ENCODE data around the gene DNAL4. TPM values are rescaled to one million over a fixed set of nuclear protein-coding genes. Genes with fewer than 3 reads are reported as not detected.
A peak's percentile ranks its signal among the peaks of the same experiment; 100 is the strongest.

The DNAL4 gene
- total and polyA plus RNA-seq, 7 donors, result 7.9 to 25.8 (median 15.0) TPM

- TF ChIP-seq POLR2AphosphoS5 (IDR thresholded peaks at IDR 0.05) (no peak), CTCF (IDR thresholded peaks at IDR 0.05) (no peak), EP300 (IDR thresholded peaks at IDR 0.05) (no peak), POLR2A (IDR thresholded peaks at IDR 0.05) (no peak)
- DNase-seq, result no peak
- Histone ChIP-seq H3K27ac (no peak overlapping the region), H3K36me3 (no peaks in the 10 kb centered on the region), H3K4me1 (no peaks in the 10 kb centered on the region), H3K27me3 (no peaks in the 10 kb centered on the region), H3K9me3 (no peaks in the 10 kb centered on the region), H3K4me3 (no peak overlapping the region)
- intact Hi-C loops (cut with DNase I), result loop anchor here (5.0 kb wide), 1 partner anchor 92 kb away; no protein-coding TSS in a partner anchor
- 89 to 92% methylated on average over 16 of the region's 16 CpGs for WGBS, 2 donors
Measured at GRCh38 chr22:38770257-38770949, 23.5 kb downstream of the DNAL4 start.

GRCh38 chr22:38768036-38768435 is 25.9 kb downstream of the DNAL4 start:
- no peak for DNase-seq
- Histone ChIP-seq H3K27me3 (no peaks in the 10 kb centered on the region), H3K4me1 (no peaks in the 10 kb centered on the region), H3K27ac (no peak overlapping the region), H3K9me3 (no peaks in the 10 kb centered on the region), H3K4me3 (no peak overlapping the region), H3K36me3 (no peaks in the 10 kb centered on the region)
- intact Hi-C loops (cut with DNase I), result loop anchor here (2.0 kb wide), 1 partner anchor 235 kb away; no protein-coding TSS in a partner anchor
- no peak for TF ChIP-seq POLR2A (IDR thresholded peaks at IDR 0.05)
- TF ChIP-seq EP300 (IDR thresholded peaks at IDR 0.05), result no peak
- TF ChIP-seq CTCF (IDR thresholded peaks at IDR 0.05), result no peak
- no peak for TF ChIP-seq POLR2AphosphoS5 (IDR thresholded peaks at IDR 0.05)
- 94 to 96% methylated on average over 11 of the region's 11 CpGs for WGBS, 2 donors

GRCh38 chr22:38767313-38767712 is 26.6 kb downstream of the DNAL4 start:
- 58 to 79% methylated on average over 9 of the region's 9 CpGs for WGBS, 2 donors
- H3K4me3 ChIP-seq, result no peak overlapping the region

GRCh38 chr22:38766076-38766777 is 27.7 kb downstream of the DNAL4 start:
- no peak for TF ChIP-seq EP300 (IDR thresholded peaks at IDR 0.05)
- peak in 3 of 4 experiments; percentile 53 to 56 (median 54) for TF ChIP-seq CTCF (IDR thresholded peaks at IDR 0.05)
- no peak for TF ChIP-seq POLR2A (IDR thresholded peaks at IDR 0.05)
- TF ChIP-seq POLR2AphosphoS5 (IDR thresholded peaks at IDR 0.05), result no peak
- 30 to 57% methylated on average over 14 of the region's 14 CpGs for whole genome bisulfite sequencing, 2 donors
- intact Hi-C loops (cut with DNase I), result no loop called here

More at GRCh38 chr22:38767313-38767712, 26.6 kb downstream of the DNAL4 start:
- Histone ChIP-seq H3K36me3 (no peaks in the 10 kb centered on the region), H3K27ac (no peak overlapping the region), H3K27me3 (no peaks in the 10 kb centered on the region), H3K9me3 (no peaks in the 10 kb centered on the region), H3K4me1 (no peaks in the 10 kb centered on the region)
- intact Hi-C loops (cut with DNase I), result no loop called here
- DNase-seq, result no peak
- no peak for TF ChIP-seq CTCF (IDR thresholded peaks at IDR 0.05)

More at GRCh38 chr22:38766076-38766777, 27.7 kb downstream of the DNAL4 start:
- Histone ChIP-seq H3K4me1 (no peaks in the 10 kb centered on the region), H3K27me3 (no peaks in the 10 kb centered on the region), H3K27ac (no peak overlapping the region), H3K9me3 (no peaks in the 10 kb centered on the region), H3K36me3 (no peaks in the 10 kb centered on the region), H3K4me3 (no peak overlapping the region)
- DNase-seq, result peak; percentile 79

Measured in sigmoid colon (tissue), 7 donors.